Measurements from ENCODE around the gene UGT2B17.
"Not testable (repeated sequence)": the region's sequence is repeated elsewhere in the genome, so short reads cannot be mapped to it uniquely, and the experiment has no call there.

UGT2B17 gene

GRCh38 chr4:68581383-68582338, 5.5 kb upstream of the UGT2B17 start:
- no peak for DNase-seq (ENCODE audit: low read depth)
- TF ChIP-seq CTCF (IDR thresholded peaks at IDR 0.05; ENCODE audit: control insufficient read depth, extremely low read depth, insufficient read depth), result no peak
- H3K4me3 ChIP-seq (ENCODE audit: low read depth, low read length), result no peak overlapping the region

GRCh38 chr4:68577590-68577989, 1.5 kb upstream of the UGT2B17 start:
- no peak for TF ChIP-seq CTCF (IDR thresholded peaks at IDR 0.05; ENCODE audit: control insufficient read depth, extremely low read depth, insufficient read depth)
- H3K4me3 ChIP-seq (ENCODE audit: low read depth, low read length), result no peak overlapping the region
- no peak for DNase-seq (ENCODE audit: low read depth)

GRCh38 chr4:68575636-68576035, 486 bp downstream of the UGT2B17 start:
- not testable (repeated sequence) for H3K4me3 ChIP-seq (ENCODE audit: low read depth, low read length); DNase-seq (ENCODE audit: low read depth)

- H3K4me3 ChIP-seq (ENCODE audit: low read depth, low read length), result no peak overlapping the region
- no peak for DNase-seq (ENCODE audit: low read depth)
- TF ChIP-seq CTCF (IDR thresholded peaks at IDR 0.05; ENCODE audit: control insufficient read depth, extremely low read depth, insufficient read depth), result no peak
These were observed 1.0 kb downstream of the UGT2B17 start for GRCh38 chr4:68575081-68575480.

- no peak overlapping the region for H3K4me3 ChIP-seq (ENCODE audit: low read depth, low read length)
- no peak for DNase-seq (ENCODE audit: low read depth)
- no peak for TF ChIP-seq CTCF (IDR thresholded peaks at IDR 0.05; ENCODE audit: control insufficient read depth, extremely low read depth, insufficient read depth)
These were observed 3.4 kb downstream of the UGT2B17 start for GRCh38 chr4:68572653-68573170.

- no peak for TF ChIP-seq CTCF (IDR thresholded peaks at IDR 0.05; ENCODE audit: control insufficient read depth, extremely low read depth, insufficient read depth)
- no peak for DNase-seq (ENCODE audit: low read depth)
- no peak overlapping the region for H3K4me3 ChIP-seq (ENCODE audit: low read depth, low read length)
These were observed 6.0 kb downstream of the UGT2B17 start for GRCh38 chr4:68570122-68570507.

- DNase-seq (ENCODE audit: low read depth), result no peak
- TF ChIP-seq CTCF (IDR thresholded peaks at IDR 0.05; ENCODE audit: control insufficient read depth, extremely low read depth, insufficient read depth), result no peak
- H3K4me3 ChIP-seq (ENCODE audit: low read depth, low read length), result no peak overlapping the region
These were observed 6.5 kb downstream of the UGT2B17 start for GRCh38 chr4:68569466-68570121.

Measured in LNCaP clone FGC (cell line).